Measurements from ENCODE around the gene CALML4. TPM values are rescaled to one million over a fixed set of nuclear protein-coding genes. Genes with fewer than 3 reads are reported as not detected.

The CALML4 gene
- total RNA-seq, 2 donors from 2014 or later, result 1.6 to 7.7 TPM

- Histone ChIP-seq H3K27ac (no peak overlapping the region), H3K27me3 (replicated peaks; ENCODE audit: insufficient read depth) (no peaks in the 10 kb centered on the region), H3K4me1 (ENCODE audit: control insufficient read depth in 1 of 2, low read depth in 2 of 2) (peaks cover 0 to 27% of the 10 kb centered on the region in 2 donors), H3K9me3 (no peaks in the 10 kb centered on the region), H3K36me3 (no peaks in the 10 kb centered on the region), H3K4me3 (no peak overlapping the region)
- ATAC-seq (ENCODE audit: insufficient number of reproducible peaks, low FRiP score, low read depth) (no peak), DNase-seq (ENCODE audit: low spot score) (no peak)
- TF ChIP-seq, protein P1, sequence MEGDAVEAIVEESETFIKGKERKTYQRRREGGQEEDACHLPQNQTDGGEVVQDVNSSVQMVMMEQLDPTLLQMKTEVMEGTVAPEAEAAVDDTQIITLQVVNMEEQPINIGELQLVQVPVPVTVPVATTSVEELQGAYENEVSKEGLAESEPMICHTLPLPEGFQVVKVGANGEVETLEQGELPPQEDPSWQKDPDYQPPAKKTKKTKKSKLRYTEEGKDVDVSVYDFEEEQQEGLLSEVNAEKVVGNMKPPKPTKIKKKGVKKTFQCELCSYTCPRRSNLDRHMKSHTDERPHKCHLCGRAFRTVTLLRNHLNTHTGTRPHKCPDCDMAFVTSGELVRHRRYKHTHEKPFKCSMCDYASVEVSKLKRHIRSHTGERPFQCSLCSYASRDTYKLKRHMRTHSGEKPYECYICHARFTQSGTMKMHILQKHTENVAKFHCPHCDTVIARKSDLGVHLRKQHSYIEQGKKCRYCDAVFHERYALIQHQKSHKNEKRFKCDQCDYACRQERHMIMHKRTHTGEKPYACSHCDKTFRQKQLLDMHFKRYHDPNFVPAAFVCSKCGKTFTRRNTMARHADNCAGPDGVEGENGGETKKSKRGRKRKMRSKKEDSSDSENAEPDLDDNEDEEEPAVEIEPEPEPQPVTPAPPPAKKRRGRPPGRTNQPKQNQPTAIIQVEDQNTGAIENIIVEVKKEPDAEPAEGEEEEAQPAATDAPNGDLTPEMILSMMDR (IDR thresholded peaks at IDR 0.05), result no peak
Measured at GRCh38 chr15:68200016-68200861, 4.9 kb downstream of the CALML4 start.

DNA sequence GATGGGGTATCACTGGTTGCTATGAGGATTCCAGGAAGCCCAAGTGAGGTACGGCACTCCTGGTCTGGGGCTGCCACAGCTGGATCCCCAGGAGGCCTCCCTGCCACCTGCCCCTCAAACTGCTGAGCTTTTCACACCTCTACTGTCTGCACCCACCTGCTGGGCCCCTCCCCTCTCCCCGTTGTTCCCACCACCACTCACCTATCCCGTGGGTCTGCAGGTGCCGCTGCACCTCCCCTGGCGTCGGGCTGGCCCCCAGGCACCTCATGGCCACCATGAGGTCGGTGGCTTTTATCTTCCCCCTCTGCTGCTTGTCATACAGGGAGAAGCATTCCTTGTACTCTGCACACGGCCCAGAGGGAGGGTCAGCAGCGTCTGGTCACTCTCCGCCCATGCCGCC, 5.8 kb downstream of the CALML4 start:
- H3K27ac ChIP-seq, result no peak overlapping the region
- no peaks in the 10 kb centered on the region for H3K27me3 ChIP-seq (replicated peaks; ENCODE audit: insufficient read depth)
- H3K36me3 ChIP-seq, result no peaks in the 10 kb centered on the region
- DNase-seq (ENCODE audit: low spot score) (no peak), ATAC-seq (ENCODE audit: insufficient number of reproducible peaks, low FRiP score, low read depth) (no peak)
- H3K4me3 ChIP-seq, result no peak overlapping the region
- H3K9me3 ChIP-seq, result no peaks in the 10 kb centered on the region
- peaks cover 0 to 18% of the 10 kb centered on the region in 2 donors for H3K4me1 ChIP-seq (ENCODE audit: control insufficient read depth in 1 of 2, low read depth in 2 of 2)
- TF ChIP-seq, protein P1 (IDR thresholded peaks at IDR 0.05), result no peak

GRCh38 chr15:68197661-68198437, 7.3 kb downstream of the CALML4 start:
- DNase-seq (ENCODE audit: low spot score), result no peak
- H3K36me3 ChIP-seq, result peaks cover 6% of the 10 kb centered on the region
- no peak overlapping the region for H3K27ac ChIP-seq
- no peak for ATAC-seq (ENCODE audit: insufficient number of reproducible peaks, low FRiP score, low read depth)
- no peaks in the 10 kb centered on the region for H3K27me3 ChIP-seq (replicated peaks; ENCODE audit: insufficient read depth)
- TF ChIP-seq, protein P1 (IDR thresholded peaks at IDR 0.05), result no peak
- no peak overlapping the region for H3K4me3 ChIP-seq
- peaks cover 0 to 21% of the 10 kb centered on the region in 2 donors for H3K4me1 ChIP-seq (ENCODE audit: control insufficient read depth in 1 of 2, low read depth in 2 of 2)
- no peaks in the 10 kb centered on the region for H3K9me3 ChIP-seq

DNA sequence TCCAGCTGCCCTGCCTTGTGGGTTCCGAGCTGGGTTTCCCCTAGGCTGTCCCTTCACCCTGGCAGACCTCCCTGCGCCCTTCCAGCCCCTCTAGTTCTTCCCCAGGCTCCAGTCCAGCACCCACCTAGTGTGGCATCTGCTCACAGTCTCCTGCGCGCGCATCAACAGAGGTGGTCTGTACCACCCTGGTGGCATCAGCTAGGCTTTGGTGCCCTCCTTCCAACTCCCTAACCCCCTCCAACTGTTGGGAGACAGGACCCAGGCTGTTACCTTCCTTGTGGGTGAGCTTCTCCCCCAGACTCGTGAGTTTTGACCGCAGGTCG, 8.0 kb downstream of the CALML4 start:
- H3K4me1 ChIP-seq (ENCODE audit: control insufficient read depth in 1 of 2, low read depth in 2 of 2), result peaks cover 0 to 23% of the 10 kb centered on the region in 2 donors

More for the DNA sequence above, 8.0 kb downstream of the CALML4 start:
- H3K4me3 ChIP-seq, result no peak overlapping the region
- DNase-seq (ENCODE audit: low spot score) (no peak), ATAC-seq (ENCODE audit: insufficient number of reproducible peaks, low FRiP score, low read depth) (no peak)
- TF ChIP-seq, protein P1 (IDR thresholded peaks at IDR 0.05), result no peak
- no peaks in the 10 kb centered on the region for H3K27me3 ChIP-seq (replicated peaks; ENCODE audit: insufficient read depth)
- no peak overlapping the region for H3K27ac ChIP-seq
- peaks cover 13% of the 10 kb centered on the region for H3K36me3 ChIP-seq
- H3K9me3 ChIP-seq, result no peaks in the 10 kb centered on the region
